Breast epithelium (tissue), 3 donors: ENCODE measurements around the gene INPP5J.

ENCODE experiments used
- POLR2AphosphoS5 ChIP-seq, 3 donors: sonication (generic); formaldehyde crosslinking; IDR thresholded peaks; one replicate each; pipeline ENCODE4 v1.6.1; 2017; ENCODE audit warnings: antibody characterized with exemption in 3 of 3
- TF ChIP-seq, protein P1 (sequence below), 3 donors: fragments of 450-650 bp; IDR thresholded peaks; one replicate each; pipeline ENCODE4 v1.5.1; 2016 to 2017; ENCODE audit warnings: antibody characterized with exemption in 3 of 3, mild to moderate bottlenecking in 3 of 3, moderate library complexity in 3 of 3

- TF ChIP-seq, protein P1, sequence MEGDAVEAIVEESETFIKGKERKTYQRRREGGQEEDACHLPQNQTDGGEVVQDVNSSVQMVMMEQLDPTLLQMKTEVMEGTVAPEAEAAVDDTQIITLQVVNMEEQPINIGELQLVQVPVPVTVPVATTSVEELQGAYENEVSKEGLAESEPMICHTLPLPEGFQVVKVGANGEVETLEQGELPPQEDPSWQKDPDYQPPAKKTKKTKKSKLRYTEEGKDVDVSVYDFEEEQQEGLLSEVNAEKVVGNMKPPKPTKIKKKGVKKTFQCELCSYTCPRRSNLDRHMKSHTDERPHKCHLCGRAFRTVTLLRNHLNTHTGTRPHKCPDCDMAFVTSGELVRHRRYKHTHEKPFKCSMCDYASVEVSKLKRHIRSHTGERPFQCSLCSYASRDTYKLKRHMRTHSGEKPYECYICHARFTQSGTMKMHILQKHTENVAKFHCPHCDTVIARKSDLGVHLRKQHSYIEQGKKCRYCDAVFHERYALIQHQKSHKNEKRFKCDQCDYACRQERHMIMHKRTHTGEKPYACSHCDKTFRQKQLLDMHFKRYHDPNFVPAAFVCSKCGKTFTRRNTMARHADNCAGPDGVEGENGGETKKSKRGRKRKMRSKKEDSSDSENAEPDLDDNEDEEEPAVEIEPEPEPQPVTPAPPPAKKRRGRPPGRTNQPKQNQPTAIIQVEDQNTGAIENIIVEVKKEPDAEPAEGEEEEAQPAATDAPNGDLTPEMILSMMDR (IDR thresholded peaks at IDR 0.05), result no peak
- no peak for TF ChIP-seq POLR2AphosphoS5 (IDR thresholded peaks at IDR 0.05)
These were observed 40.7 kb upstream of the INPP5J start for GRCh38 chr22:31081963-31082605.
